Stomach (tissue), 4 donors: ENCODE data around the gene AMD1.
A peak's percentile ranks its signal among the peaks of the same experiment; 100 is the strongest.

Experiments used
- EP300 ChIP-seq: sonication (generic); formaldehyde crosslinking; IDR thresholded peaks from one replicate; pipeline ENCODE4 v1.6.1; 2017; ENCODE audit warnings: antibody characterized with exemption
- POLR2A ChIP-seq, 4 donors: fragments of 450-650 bp; IDR thresholded peaks; one replicate each; pipeline ENCODE4 v1.6.1; 2016; ENCODE audit warnings: antibody characterized with exemption in 4 of 4, control low read depth in 2 of 4, mild to moderate bottlenecking in 1 of 4, moderate library complexity in 1 of 4
- POLR2AphosphoS5 ChIP-seq, 3 donors: sonication (generic); formaldehyde crosslinking; IDR thresholded peaks; one replicate each; pipeline ENCODE4 v1.6.1; 2016; ENCODE audit warnings: antibody characterized with exemption in 3 of 3
- TF ChIP-seq, protein P1 (sequence below), 7 experiments: fragments of 450-650 bp in 4 of 7; fragments of 200-600 bp in 3 of 7; sonication (generic) in 3 of 7; IDR thresholded peaks; one replicate each; pipeline ENCODE4 v1.5.1; 2016 to 2019; ENCODE audit warnings: antibody characterized with exemption in 7 of 7, control low read depth in 2 of 7, mild to moderate bottlenecking in 1 of 7

DNA sequence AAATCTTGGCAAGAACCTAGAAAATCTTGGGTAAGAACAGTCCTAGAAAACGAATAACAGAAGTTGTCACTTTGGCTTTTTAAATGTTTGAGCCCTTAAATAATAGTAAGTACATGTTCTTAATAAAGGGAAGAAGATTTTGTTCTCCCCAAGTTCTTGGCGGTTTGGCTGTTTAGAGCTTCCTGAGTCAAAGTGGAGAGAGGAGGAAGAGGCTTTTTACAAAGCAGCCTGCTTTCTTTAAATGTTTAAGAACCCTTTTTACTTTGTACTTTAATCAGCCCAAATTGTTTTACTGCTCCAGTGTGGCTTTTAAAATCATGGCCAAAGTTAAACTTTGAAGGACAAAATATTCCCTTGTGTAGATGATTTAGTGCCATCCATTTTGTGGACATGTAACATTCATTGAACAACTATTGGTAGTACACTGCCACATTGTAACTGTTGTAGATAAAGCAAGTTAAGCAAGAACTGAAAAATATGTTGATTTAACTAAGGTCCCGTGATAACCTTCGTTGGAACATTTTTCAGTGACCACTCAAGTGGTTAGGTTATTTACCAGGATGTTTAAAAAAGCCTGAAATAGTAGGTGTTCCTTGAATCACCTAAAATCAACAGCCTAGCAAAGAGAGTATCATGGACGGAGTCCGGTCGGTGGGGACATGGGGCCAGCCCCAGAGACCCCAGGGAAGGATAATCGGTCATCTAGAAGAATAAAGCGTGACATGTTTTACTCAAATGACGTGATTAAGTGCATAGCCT, 2.4 kb downstream of the AMD1 start:
- TF ChIP-seq POLR2A (IDR thresholded peaks at IDR 0.05): no peak
- TF ChIP-seq, protein P1, sequence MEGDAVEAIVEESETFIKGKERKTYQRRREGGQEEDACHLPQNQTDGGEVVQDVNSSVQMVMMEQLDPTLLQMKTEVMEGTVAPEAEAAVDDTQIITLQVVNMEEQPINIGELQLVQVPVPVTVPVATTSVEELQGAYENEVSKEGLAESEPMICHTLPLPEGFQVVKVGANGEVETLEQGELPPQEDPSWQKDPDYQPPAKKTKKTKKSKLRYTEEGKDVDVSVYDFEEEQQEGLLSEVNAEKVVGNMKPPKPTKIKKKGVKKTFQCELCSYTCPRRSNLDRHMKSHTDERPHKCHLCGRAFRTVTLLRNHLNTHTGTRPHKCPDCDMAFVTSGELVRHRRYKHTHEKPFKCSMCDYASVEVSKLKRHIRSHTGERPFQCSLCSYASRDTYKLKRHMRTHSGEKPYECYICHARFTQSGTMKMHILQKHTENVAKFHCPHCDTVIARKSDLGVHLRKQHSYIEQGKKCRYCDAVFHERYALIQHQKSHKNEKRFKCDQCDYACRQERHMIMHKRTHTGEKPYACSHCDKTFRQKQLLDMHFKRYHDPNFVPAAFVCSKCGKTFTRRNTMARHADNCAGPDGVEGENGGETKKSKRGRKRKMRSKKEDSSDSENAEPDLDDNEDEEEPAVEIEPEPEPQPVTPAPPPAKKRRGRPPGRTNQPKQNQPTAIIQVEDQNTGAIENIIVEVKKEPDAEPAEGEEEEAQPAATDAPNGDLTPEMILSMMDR (IDR thresholded peaks at IDR 0.05): no peak
- peak in 1 of 3 donors; percentile 40 for TF ChIP-seq POLR2AphosphoS5 (IDR thresholded peaks at IDR 0.05)
- no peak for TF ChIP-seq EP300
